NCI-H187 treated with DMSO at 0.1 percent for 48 hours (cell line): ENCODE data around the gene FAM72D.
"Not testable (repeated sequence)": the region's sequence is repeated elsewhere in the genome, so short reads cannot be mapped to it uniquely, and the experiment has no call there.

ENCODE experiments used
- DNase-seq: peaks from one replicate; lab custom pipeline; 2025; lab: John Stamatoyannopoulos, UW

The FAM72D gene

DNA sequence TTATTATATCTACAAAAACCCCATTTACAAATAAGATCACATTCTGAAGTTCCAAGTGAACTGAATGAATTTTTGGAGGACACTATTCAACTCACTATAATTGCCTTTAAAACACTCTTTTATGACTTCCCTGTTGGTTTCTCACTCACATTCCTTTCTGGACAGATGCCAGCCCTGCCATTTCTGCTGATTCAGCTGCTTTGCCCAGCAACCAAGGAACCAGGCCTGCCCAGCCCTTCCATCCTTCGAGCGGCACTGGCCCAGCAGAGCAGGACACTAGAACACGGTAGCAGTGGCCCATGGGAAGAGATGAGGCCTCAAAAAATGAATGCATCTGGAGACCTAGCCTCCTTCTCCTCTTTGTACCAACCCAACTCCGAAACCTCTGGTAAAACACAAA is 50.5 kb downstream of the FAM72D start:
- DNase-seq = not testable (repeated sequence)

DNA sequence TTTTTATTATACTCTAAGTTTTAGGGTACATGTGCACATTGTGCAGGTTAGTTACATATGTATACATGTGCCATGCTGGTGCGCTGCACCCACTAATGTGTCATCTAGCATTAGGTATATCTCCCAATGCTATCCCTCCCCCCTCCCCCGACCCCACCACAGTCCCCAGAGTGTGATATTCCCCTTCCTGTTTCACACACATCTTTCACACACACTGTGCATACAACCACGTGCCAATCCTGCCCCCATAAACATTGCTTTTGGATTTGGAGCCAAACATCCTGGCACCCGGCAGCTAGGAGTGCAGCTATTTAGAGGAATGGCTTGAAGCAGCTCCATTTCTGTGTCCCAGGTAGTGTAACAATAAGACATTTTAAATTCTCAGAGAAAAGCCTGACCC is 51.4 kb downstream of the FAM72D start:
- DNase-seq = not testable (repeated sequence)

DNA sequence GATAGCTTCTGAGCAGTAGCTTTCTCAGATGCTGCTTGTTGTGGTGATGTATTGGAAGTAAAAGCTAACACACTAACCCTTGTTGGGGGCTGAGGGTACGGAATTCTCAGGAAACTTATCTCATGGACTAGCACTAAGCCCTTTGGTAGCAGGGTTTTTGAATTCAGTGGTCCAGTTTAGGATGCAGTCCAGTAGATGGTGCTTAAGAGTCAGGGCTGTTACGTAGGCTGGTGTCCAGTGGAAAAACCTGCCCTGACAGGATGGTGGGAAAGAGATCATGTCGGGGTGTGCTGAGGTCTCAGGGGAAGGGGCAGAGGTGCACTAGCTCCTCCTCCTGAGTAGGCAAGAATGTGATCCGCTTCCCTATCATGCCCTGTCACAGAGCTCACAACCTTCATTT is 59.6 kb downstream of the FAM72D start:
- not testable (repeated sequence) for DNase-seq

DNA sequence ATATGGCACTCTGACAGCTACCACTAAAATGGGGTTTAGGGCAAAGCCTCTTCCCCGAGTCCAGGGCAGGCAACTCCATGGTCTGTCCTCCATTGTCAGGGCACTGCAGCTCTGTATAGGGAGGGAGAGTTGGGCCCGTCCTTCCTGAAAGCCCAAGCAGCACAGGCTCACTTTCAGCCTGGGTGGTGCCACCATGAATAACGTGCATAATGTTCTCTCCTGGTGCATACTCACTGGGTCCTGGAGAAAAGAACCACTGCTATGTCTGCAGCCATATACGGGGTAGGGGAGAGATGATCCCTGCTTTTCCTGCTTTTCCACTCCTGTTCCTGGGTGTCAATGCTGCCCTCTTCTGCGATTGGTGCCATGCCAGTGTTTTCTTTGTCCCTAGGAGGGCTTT is 60.1 kb downstream of the FAM72D start:
- DNase-seq = not testable (repeated sequence)

DNA sequence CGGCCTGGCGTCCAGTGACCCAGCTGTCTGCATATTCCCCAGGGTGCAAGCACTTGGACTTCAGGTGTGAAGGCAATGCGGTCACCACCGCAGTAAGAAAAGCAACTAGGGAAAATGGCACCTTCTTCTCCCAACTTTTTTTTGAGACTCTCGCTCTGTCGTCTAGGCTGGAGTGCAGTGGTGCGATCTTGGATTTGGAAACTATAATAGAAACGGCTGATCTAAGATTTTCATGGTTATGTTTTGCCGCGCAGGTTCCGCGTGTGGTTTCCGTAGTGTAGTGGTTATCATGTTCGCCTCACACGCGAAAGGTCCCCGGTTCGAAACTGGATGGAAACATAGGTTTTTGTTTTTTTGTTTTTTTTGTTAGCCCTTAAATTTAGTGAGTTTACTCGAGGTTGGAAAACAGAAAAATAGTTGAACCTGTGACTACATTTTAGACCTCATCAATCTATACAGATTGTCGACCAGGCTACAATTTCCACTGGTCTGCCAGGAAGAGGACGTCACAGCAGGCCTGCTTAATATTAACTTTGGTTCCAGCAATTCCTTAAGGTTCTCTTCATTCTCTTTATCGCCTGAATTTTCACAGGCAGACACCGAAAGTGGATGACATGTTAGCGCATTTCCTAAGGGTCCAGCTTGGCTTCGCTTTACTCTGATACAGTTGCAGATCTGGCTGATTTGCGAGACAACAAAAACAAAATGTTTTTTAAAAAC is 61.3 kb downstream of the FAM72D start:
- DNase-seq = not testable (repeated sequence)

DNA sequence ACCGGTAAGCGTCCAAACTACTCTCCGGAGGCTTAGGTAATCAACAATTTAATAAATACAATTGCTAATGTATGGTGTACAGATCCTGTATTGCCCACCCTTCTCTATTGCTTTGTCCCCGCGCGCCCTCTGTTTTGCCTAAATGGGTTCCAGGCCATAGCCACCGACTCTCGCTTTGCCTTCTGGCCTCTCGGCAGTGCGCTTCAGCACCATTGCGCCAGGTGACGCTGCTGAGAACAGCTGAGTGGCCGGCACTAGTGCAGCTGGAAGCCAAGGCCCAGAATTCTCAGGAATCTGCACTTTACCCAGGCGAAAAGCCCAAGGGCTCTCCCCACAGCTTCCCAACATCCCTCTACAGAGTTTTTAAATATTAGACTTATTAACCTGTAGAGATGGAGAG is 61.9 kb downstream of the FAM72D start:
- DNase-seq = not testable (repeated sequence)

DNA sequence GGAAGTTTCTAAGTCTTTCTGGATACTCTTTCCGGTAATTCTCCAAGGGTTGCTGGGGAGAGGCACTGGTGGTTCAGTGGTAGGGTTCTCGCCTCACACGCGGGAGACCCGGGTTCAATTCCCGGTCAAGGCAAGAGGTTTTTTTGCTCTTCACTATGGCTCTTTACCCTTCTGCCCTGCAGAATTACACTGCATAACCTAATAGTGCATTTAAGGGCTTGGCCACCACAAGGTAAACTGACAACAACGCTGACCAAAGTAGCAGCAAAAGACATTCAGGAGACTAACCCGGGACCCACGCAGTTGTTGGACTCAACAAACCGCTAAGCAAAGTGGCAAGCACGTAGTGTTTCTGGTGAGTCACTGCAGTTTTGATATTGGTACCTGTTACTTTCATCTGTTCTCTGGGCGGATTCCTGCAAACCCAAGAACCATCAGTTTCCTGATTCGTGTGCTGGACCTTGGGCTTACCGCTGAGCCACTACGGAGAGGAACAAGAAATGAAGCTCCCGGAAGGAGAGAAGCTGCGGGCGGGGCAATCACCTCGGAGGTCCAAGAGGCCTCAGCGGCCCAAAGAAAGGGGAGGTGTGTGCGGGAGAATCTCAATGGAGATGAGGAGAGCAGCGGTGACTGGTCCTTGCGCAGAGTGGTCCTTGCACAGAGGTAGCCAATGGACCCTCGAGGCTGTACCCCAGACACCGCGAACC is 65.4 kb downstream of the FAM72D start:
- not testable (repeated sequence) for DNase-seq
